Retinal pigment epithelial cell (primary cell): ENCODE results near the gene ZNF850.
"Not testable (repeated sequence)": the region's sequence is repeated elsewhere in the genome, so short reads cannot be mapped to it uniquely, and the experiment has no call there.

Experiments
- DNase-seq: peaks from one replicate; pipeline ENCODE4 v3.0.0-alpha.2; 2010; ENCODE audit warnings: low read depth
- H3K4me3 ChIP-seq: 2 replicates; pipeline ENCODE4 v1.5.1; 2011; ENCODE audit warnings: mild to moderate bottlenecking, low read length, control low read depth, moderate library complexity
- CTCF ChIP-seq: conservative IDR thresholded peaks from 2 replicates; pipeline ENCODE4 v1.5.1; 2011; ENCODE audit warnings: low read depth, low read length, control low read depth, inconsistent platforms

Gene ZNF850

GRCh38 chr19:36775768-36776167 is 3.2 kb upstream of the ZNF850 start:
- DNase-seq: peak; percentile 9
- TF ChIP-seq CTCF: no peak
- peak overlapping the region; percentile 45 for H3K4me3 ChIP-seq

- peak overlapping the region; percentile 78 for H3K4me3 ChIP-seq
- no peak for DNase-seq
- no peak for TF ChIP-seq CTCF
These were observed 594 bp upstream of the ZNF850 start for GRCh38 chr19:36773223-36773579.

DNA sequence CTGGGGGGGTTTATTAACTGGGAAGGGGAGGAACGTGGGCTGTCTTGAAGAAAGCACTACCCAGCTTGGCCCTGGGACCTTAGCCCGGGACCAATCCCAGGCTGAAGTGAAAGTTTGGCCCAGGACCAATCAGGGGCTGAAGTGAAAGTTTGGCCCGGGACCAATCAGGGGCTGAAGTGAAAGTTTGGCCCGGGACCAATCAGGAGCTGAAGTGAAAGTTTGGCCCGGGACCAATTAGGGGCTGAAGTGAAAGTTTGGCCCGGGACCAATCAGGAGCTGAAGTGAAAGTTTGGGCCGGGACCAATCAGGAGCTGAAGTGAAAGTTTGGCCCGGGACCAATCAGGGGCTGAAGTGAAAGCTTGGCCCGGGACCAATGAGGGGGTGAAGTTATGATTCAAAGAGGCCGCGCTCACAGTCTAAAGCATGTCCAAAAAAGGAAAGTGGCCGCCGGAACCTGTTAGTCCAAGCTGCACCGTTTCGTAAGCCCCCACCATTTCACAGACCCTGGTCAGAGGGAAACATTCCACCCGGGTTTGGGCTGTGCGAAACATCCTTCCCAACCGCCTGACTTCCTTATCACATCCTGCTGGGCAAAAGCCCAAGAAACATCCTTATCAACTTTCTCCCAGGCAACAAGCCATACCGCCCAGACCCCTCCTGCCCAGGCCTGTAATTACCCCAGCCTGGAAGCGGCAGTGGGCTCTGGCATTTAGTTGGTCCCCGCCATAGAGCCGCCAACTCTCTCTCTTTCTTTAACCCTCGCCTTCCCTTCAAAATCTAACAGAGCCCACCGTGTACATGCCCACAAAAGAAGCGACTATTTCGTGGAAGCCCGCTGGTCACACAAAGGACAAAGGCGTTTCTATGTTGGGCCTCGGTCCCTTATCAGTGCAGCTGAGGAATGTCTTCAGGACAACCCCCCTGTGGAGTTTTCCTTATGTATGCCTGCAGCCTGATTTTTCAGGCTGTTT is 1.1 kb downstream of the ZNF850 start:
- H3K4me3 ChIP-seq: peak overlapping the region; percentile 78
- TF ChIP-seq CTCF: no peak
- peak; percentile 65 for DNase-seq

DNA sequence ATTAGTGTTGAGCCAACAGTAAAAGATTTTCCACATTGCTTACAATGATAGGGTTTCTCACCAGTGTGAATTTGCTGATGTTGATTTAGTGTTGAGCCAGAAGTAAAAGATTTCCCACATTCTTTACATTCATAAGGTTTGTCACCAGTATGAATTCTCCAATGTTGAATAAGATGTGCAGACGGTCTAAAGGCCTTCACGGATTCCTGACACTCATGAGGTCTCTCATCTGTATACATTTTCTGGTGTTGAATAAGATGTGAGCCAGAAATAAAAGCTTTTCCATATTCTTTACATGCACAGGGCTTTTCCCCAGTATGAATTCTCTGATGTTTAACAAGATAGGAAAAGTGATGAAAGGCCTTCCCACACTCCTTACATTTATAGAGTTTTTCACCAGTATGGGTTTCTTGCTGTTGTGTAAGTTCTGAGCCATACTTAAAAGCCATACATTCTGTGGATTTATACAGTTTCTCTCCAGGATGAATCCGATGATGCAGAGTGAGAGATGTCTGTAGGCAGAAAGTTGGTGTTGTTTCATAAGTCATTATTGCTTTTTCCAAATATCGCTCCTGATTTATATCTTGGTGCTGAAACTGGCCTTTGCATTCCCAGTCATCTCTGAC is 22.4 kb downstream of the ZNF850 start:
- DNase-seq: no peak
- no peak for TF ChIP-seq CTCF
- H3K4me3 ChIP-seq: no peak overlapping the region

GRCh38 chr19:36749613-36750012 is 23.0 kb downstream of the ZNF850 start:
- DNase-seq, H3K4me3 ChIP-seq: not testable (repeated sequence)

DNA sequence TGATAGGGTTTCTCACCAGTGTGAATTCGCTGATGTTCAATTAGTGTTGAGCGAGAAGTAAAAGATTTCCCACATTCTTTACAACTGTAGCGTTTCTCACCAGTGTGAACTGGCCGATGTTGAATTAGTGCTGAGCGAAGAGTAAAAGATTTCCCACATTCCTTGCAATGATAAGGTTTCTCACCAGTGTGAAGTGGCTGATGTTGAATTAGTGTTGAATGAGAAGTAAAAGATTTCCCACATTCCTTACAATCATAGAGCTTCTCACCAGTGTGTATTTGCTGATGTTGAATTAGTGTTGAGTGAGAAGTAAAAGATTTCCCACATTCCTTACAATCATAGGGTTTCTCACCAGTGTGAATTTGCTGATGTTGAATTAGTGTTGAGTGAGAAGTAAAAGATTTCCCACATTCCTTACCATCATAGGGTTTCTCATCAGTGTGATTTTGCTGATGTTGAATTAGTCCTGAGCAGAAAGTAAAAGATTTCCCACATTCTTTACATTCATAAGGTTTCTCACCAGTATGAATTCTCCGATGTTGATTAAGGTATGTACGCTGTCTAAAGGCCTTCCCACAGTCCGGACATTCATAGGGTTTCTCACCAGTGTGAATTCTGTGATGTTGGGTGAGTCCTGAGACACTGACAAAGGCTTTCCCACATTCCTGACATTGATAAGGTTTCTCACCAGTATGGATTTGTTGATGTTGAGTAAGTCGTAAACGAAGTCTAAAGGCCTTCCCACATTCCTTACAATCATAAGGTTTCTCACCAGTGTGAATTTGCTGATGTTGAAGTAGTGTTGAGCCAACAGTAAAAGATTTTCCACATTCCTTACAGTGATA is 24.0 kb downstream of the ZNF850 start:
- H3K4me3 ChIP-seq: no peak overlapping the region
- no peak for DNase-seq
- no peak for TF ChIP-seq CTCF

- H3K4me3 ChIP-seq: no peak overlapping the region
- no peak for TF ChIP-seq CTCF
- DNase-seq: no peak
These were observed 24.9 kb downstream of the ZNF850 start for GRCh38 chr19:36747750-36748149.
